ENCODE measurements around the gene IER3IP1.

DNA sequence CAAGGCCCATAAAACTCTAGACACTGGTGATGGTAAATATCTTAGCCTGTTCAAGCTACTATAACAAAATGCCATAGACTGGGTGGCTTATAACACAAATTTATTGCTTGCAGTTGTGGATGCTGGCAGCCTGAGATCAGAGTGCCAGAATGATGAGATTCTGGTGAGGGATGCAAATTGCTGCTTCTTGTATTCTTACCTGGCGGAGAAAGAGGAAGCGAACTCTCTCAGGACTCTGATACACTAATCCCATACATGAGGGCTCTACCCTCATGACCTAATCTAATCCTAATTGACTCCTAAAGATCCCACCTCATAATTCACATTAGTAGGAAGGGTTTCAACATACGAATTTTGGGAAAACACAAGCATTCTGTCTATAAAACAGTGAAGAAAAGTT is 4.6 kb upstream of the IER3IP1 start:
- TF ChIP-seq REST (IDR thresholded peaks at IDR 0.05; ENCODE audit: insufficient read depth in 1 of 2, low read depth in 2 of 2, low read length in 2 of 2) (no peak), POLR2AphosphoS5 (IDR thresholded peaks at IDR 0.05; ENCODE audit: low read depth, low read length) (no peak), TAF1 (IDR thresholded peaks at IDR 0.05; ENCODE audit: borderline replicate concordance, insufficient read depth, low read length) (no peak), SIN3A (IDR thresholded peaks at IDR 0.05; ENCODE audit: borderline replicate concordance, insufficient read depth, low read length) (no peak), FOXP2 (optimal IDR thresholded peaks at IDR 0.05; ENCODE audit: borderline replicate concordance, extremely low read depth, extremely low read length, insufficient read depth) (no peak)

Data from PFSK-1 (cell line).